K562 (cell line): ENCODE data around the gene NRCAM. TPM values are rescaled to one million over a fixed set of nuclear protein-coding genes. Genes with fewer than 3 reads are reported as not detected.

Source experiments
- ARID1B ChIP-seq: fragments of 450-650 bp; IDR thresholded peaks from 2 replicates; pipeline ENCODE4 v1.6.1; 2016; ENCODE audit warnings: antibody characterized with exemption, mild to moderate bottlenecking, inconsistent platforms
- ARID2 ChIP-seq: fragments of 450-650 bp; IDR thresholded peaks from 2 replicates; pipeline ENCODE4 v1.6.1; 2017; ENCODE audit warnings: antibody characterized with exemption, mild to moderate bottlenecking
- BRF1 ChIP-seq: IDR thresholded peaks from 3 replicates; pipeline ENCODE4 v1.6.1; 2011; ENCODE audit warnings: borderline replicate concordance, mild to moderate bottlenecking; ENCODE audit not compliant: insufficient read length; ENCODE audit errors: extremely low read depth
- CHD2 ChIP-seq: IDR thresholded peaks from 2 replicates; pipeline ENCODE4 v1.6.1; 2011; ENCODE audit warnings: low read depth, low read length
- CHD4 ChIP-seq: fragments of 200-600 bp; sonication (generic); IDR thresholded peaks from 3 replicates; pipeline ENCODE4 v1.6.1; 2012; ENCODE audit warnings: low read depth, mild to moderate bottlenecking, mixed read lengths, low read length, inconsistent platforms; ENCODE audit not compliant: insufficient read depth, insufficient replicate concordance, poor library complexity, severe bottlenecking
- ELF1 ChIP-seq: fragments of 200-800 bp; sonication (Bioruptor generic); IDR thresholded peaks from 2 replicates; pipeline ENCODE4 v1.6.1; 2016; ENCODE audit warnings: missing genetic modification characterization, missing compliant biosample characterization
- GTF2F1 ChIP-seq: IDR thresholded peaks from 2 replicates; pipeline ENCODE4 v1.6.1; 2011; ENCODE audit warnings: low read depth, low read length, improper control_type of control experiment
- HCFC1 ChIP-seq: IDR thresholded peaks from 2 replicates; pipeline ENCODE4 v1.6.1; 2012; ENCODE audit warnings: low read depth, low read length, improper control_type of control experiment
- HMG20A ChIP-seq: fragments of 450-650 bp; formaldehyde crosslinking; conservative IDR thresholded peaks from 2 replicates; pipeline ENCODE4 v1.4.0; 2020; ENCODE audit warnings: mild to moderate bottlenecking, mixed read lengths
- HNRNPLL ChIP-seq: fragments of 200-400 bp; formaldehyde crosslinking; IDR thresholded peaks from 2 replicates; pipeline ENCODE4 v1.6.1; 2017; ENCODE audit warnings: low read length, low read depth, mild to moderate bottlenecking; ENCODE audit not compliant: poor library complexity, severe bottlenecking
- L3MBTL2 ChIP-seq: fragments of 450-650 bp; IDR thresholded peaks from 2 replicates; pipeline ENCODE4 v1.6.1; 2016; ENCODE audit warnings: mild to moderate bottlenecking, moderate library complexity
- MAFK ChIP-seq: IDR thresholded peaks from 2 replicates; pipeline ENCODE4 v1.6.1; 2011; ENCODE audit warnings: low read length, improper control_type of control experiment
- MECOM ChIP-seq: fragments of 250-450 bp; sonication (Bioruptor Pico); IDR thresholded peaks from 2 replicates; pipeline ENCODE4 v1.8.0; 2022; ENCODE audit warnings: inconsistent platforms
- NFE2 ChIP-seq: IDR thresholded peaks from 2 replicates; pipeline ENCODE4 v1.6.1; 2014; ENCODE audit warnings: antibody characterized with exemption, low read depth
- PML ChIP-seq: IDR thresholded peaks from 2 replicates; pipeline ENCODE4 v1.6.1; 2012; ENCODE audit warnings: low read length, inconsistent platforms
- POLR2G ChIP-seq: fragments of 200-400 bp; formaldehyde crosslinking; IDR thresholded peaks from 2 replicates; pipeline ENCODE4 v1.6.1; 2017; ENCODE audit warnings: low read depth, mild to moderate bottlenecking, antibody characterized with exemption, low read length, moderate library complexity
- RCOR1 ChIP-seq, 2 experiments: IDR thresholded peaks; 2 replicates each; pipeline ENCODE4 v1.6.1; 2012; ENCODE audit warnings: low read depth in 2 of 2, low read length in 2 of 2, borderline replicate concordance in 1 of 2, improper control_type of control experiment in 1 of 2
- SRF ChIP-seq, 2 experiments: fragments of 250-450, 450-650 bp in 1 of 2; sonication (Bioruptor Pico) in 1 of 2; sonication (generic) in 1 of 2; formaldehyde crosslinking; IDR thresholded peaks; 2 replicates each; pipeline versions ENCODE4 v1.5.0 to v1.5.1; 2020 to 2022; ENCODE audit warnings: mild to moderate bottlenecking in 1 of 2, missing genetic modification reagents in 1 of 2
- TAL1 ChIP-seq: fragments of 450-650 bp; IDR thresholded peaks from 2 replicates; pipeline ENCODE4 v1.6.1; 2016; ENCODE audit warnings: mild to moderate bottlenecking
- TSC22D4 ChIP-seq: fragments of 450-650 bp; IDR thresholded peaks from 2 replicates; pipeline ENCODE4 v1.6.1; 2016; ENCODE audit warnings: missing genetic modification characterization, missing biosample characterization, control low read depth
- ZBTB17 ChIP-seq: fragments of 450-650 bp; formaldehyde crosslinking; IDR thresholded peaks from 2 replicates; pipeline ENCODE4 v1.4.0; 2020; ENCODE audit warnings: mild to moderate bottlenecking
- ZNF121 ChIP-seq: sonication (generic); formaldehyde crosslinking; conservative IDR thresholded peaks from 2 replicates; pipeline ENCODE4 v1.8.0; 2022; ENCODE audit warnings: missing genetic modification reagents
- ZNF239 ChIP-seq: fragments of 250-450 bp; sonication (Bioruptor Pico); IDR thresholded peaks from 2 replicates; pipeline ENCODE4 v1.4.0; 2020; ENCODE audit warnings: mild to moderate bottlenecking
- ZNF583 ChIP-seq: fragments of 250-450 bp; sonication (Bioruptor Pico); IDR thresholded peaks from 2 replicates; pipeline ENCODE4 v1.4.0; 2020
- polyA plus RNA-seq, 8 experiments: library from polyadenylated mRNA; depleted of rRNA in 4 of 8; stranded (reverse) in 5 of 8; unstranded in 3 of 8; fragments of >200 nt; fragmentation: Nextera tagmentation in 2 of 8; fragmentation: Illumina TruSeq in 1 of 8; extraction: Ambion mirVana in 2 of 8; extraction: Trizol in 1 of 8; gene quantifications; 2 replicates each; pipeline versions ENCODE4 v1.2.1 to v1.2.3, GENCODE V29; 2011 to 2014; ENCODE audit warnings: inconsistent platforms in 1 of 8, missing spikeins in 1 of 8
- total RNA-seq, 7 experiments: library from RNA; depleted of rRNA in 6 of 7; stranded (reverse); fragments of >200 nt in 6 of 7; fragmentation: Illumina TruSeq in 2 of 7; extraction: Trizol in 2 of 7; gene quantifications; 2 replicates each; pipeline versions ENCODE4 v1.2.1 to v1.2.3, GENCODE V29; 2011 to 2021; ENCODE audit warnings: low replicate concordance in 1 of 7
- TF ChIP-seq, protein P1 (sequence below): sonication (generic); formaldehyde crosslinking; IDR thresholded peaks from 2 replicates; pipeline ENCODE4 v1.9.0; 2022; ENCODE audit warnings: mild to moderate bottlenecking, missing genetic modification reagents
- TF ChIP-seq, protein P2 (sequence below): fragments of 450-650 bp; formaldehyde crosslinking; IDR thresholded peaks from 2 replicates; pipeline ENCODE4 v1.4.0; 2020; ENCODE audit warnings: mild to moderate bottlenecking
- TF ChIP-seq, protein P3 (sequence below), 2 experiments: fragments of 200-800 bp in 1 of 2; sonication (Bioruptor generic) in 1 of 2; sonication (generic) in 1 of 2; formaldehyde crosslinking in 1 of 2; IDR thresholded peaks in 1 of 2; conservative IDR thresholded peaks in 1 of 2; 2 replicates each; pipeline versions ENCODE4 v1.5.0 to v1.6.1; 2016 to 2020; ENCODE audit warnings: missing compliant biosample characterization in 1 of 2, missing genetic modification characterization in 1 of 2, missing genetic modification reagents in 1 of 2

The NRCAM gene
- total and polyA plus RNA-seq, 9 of the 15 experiments (the other 6 are each of a cell fraction or from before 2014, with no cell fraction given) = 0.03 to 0.54 (median 0.12) TPM; not detected in 1

DNA sequence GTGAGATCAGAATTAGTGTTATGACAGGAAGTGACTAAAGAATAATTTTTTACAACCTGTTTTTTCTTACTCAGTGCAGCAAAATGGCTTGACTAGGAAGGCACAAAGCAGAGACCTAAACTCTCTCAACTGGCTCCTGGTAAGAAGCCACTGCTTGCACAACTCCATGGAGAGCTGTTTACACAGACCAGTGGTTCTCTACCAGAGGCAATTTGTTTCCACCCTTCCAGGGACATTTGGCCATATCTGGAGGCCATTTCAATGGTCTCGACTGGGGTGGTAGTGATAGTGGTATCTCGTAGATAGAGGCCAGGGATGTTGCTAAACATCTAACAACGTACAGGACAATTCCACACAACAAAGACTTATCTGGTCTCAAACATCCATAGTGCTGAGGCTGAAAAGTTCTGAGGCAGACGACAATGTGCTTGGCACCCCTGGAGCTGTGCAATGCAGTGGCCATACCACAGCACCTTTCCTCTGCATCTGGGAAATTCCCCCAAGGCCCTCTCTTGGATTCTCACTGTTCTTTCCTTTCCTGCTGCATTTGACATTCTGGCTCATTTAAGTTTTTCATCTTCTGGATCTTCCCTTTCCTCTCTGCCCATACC is 220.7 kb downstream of the NRCAM start (continued):
- TF ChIP-seq, protein P1, sequence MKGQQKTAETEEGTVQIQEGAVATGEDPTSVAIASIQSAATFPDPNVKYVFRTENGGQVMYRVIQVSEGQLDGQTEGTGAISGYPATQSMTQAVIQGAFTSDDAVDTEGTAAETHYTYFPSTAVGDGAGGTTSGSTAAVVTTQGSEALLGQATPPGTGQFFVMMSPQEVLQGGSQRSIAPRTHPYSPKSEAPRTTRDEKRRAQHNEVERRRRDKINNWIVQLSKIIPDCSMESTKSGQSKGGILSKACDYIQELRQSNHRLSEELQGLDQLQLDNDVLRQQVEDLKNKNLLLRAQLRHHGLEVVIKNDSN (CRISPR knock-in tag) = no peak
- TF ChIP-seq TAL1 (peak; percentile 92), ZNF121 (CRISPR knock-in tag) (no peak), ZNF239 (CRISPR knock-in tag) (no peak; the same call in 1 of the 2 replicates), ARID2 (no peak), POLR2G (no peak), PML (peak; percentile 55; the same call in 1 of the 2 replicates), MAFK (0 out of 2 replicates have a peak, but pooled peaks have one; percentile 10), SRF (CRISPR knock-in tag; IDR thresholded peaks at IDR 0.05) (peak in 1 of 2 experiments; percentile 55; a peak in 1 of 4 replicates), ZNF583 (CRISPR knock-in tag) (peak; percentile 76), TSC22D4 (no peak), MECOM (CRISPR knock-in tag) (peak; percentile 89), GTF2F1 (no peak), CHD2 (no peak), RCOR1 (IDR thresholded peaks at IDR 0.05; ENCODE audit: borderline replicate concordance in 1 of 2, low read depth in 2 of 2, low read length in 2 of 2) (peak in 1 of 2 experiments; percentile 80; a peak in 3 of 4 replicates), HNRNPLL (no peak), NFE2 (peak; percentile 13; the same call in 1 of the 2 replicates), CHD4 (peak; percentile 53), BRF1 (no peak), ELF1 (no peak), HCFC1 (no peak), ARID1B (peak; percentile 93), HMG20A (CRISPR knock-in tag) (no peak), L3MBTL2 (0 out of 2 replicates have a peak, but pooled peaks have one; percentile 7), ZBTB17 (CRISPR knock-in tag) (peak; percentile 71)
- TF ChIP-seq, protein P2, sequence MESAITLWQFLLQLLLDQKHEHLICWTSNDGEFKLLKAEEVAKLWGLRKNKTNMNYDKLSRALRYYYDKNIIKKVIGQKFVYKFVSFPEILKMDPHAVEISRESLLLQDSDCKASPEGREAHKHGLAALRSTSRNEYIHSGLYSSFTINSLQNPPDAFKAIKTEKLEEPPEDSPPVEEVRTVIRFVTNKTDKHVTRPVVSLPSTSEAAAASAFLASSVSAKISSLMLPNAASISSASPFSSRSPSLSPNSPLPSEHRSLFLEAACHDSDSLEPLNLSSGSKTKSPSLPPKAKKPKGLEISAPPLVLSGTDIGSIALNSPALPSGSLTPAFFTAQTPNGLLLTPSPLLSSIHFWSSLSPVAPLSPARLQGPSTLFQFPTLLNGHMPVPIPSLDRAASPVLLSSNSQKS (CRISPR knock-in tag) = no peak
- TF ChIP-seq, protein P3, sequence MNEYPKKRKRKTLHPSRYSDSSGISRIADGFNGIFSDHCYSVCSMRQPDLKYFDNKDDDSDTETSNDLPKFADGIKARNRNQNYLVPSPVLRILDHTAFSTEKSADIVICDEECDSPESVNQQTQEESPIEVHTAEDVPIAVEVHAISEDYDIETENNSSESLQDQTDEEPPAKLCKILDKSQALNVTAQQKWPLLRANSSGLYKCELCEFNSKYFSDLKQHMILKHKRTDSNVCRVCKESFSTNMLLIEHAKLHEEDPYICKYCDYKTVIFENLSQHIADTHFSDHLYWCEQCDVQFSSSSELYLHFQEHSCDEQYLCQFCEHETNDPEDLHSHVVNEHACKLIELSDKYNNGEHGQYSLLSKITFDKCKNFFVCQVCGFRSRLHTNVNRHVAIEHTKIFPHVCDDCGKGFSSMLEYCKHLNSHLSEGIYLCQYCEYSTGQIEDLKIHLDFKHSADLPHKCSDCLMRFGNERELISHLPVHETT (CRISPR knock-in tag; conservative IDR thresholded peaks at IDR 0.05 in 1 of 2, IDR thresholded peaks at IDR 0.05 in 1 of 2) = 0 out of 4 replicates have a peak, but pooled peaks of 1 of the 2 experiments have one; percentile 56
